RWPE1 (cell line): ENCODE data around the gene DNAJC17.

Experiments
- CTCF ChIA-PET: fragments of 350-600 bp; sonication (Branson Sonifier 250); formaldehyde crosslinking; extraction: SDS; loops from one replicate; lab custom pipeline; 2021; lab: Yijun Ruan, JAX
- POLR2A ChIA-PET: fragments of 400-600 bp; formaldehyde crosslinking; extraction: SDS; loops from one replicate; lab custom pipeline; 2020; ENCODE audit warnings: antibody characterized with exemption; ENCODE audit not compliant: low non-redundant PET; lab: Yijun Ruan, JAX
- DNase-seq: peaks from one replicate; pipeline ENCODE4 v3.0.0; 2012; ENCODE audit warnings: low spot score
- H3K27ac ChIP-seq: fragments of 450-650 bp; 2 replicates; pipeline ENCODE4 v1.5.1; 2017
- CTCF ChIP-seq: fragments of 450-650 bp; conservative IDR thresholded peaks from 2 replicates; pipeline ENCODE4 v1.5.1; 2017; ENCODE audit warnings: low read depth, mild to moderate bottlenecking

Gene DNAJC17

GRCh38 chr15:40743921-40744814 lies 63.1 kb downstream of the DNAJC17 start:
- ChIA-PET CTCF (interaction anchor here (0.6 to 1.1 kb wide), 10 partner anchors 18 to 197 kb away, joined by 3 to 8 read pairs (median 4); partner anchors contain the start of gene GCHFR), POLR2A (no interaction called here)
- peak overlapping the region; percentile 86 for H3K27ac ChIP-seq
- TF ChIP-seq CTCF = no peak
- DNase-seq = peak; percentile 83

GRCh38 chr15:40743485-40743901 lies 63.8 kb downstream of the DNAJC17 start:
- H3K27ac ChIP-seq = peak overlapping the region; percentile 86

GRCh38 chr15:40739854-40740253 lies 67.4 kb downstream of the DNAJC17 start:
- no peak for DNase-seq
- CTCF ChIA-PET = interaction anchor here (0.7 to 0.8 kb wide), 4 partner anchors 9 to 476 kb away, joined by 3 read pairs; no protein-coding TSS in a partner anchor
- TF ChIP-seq CTCF = no peak
- peak overlapping the region; percentile 44 for H3K27ac ChIP-seq
- POLR2A ChIA-PET = no interaction called here

More at GRCh38 chr15:40743485-40743901, 63.8 kb downstream of the DNAJC17 start:
- ChIA-PET POLR2A (no interaction called here), CTCF (interaction anchor here (1.1 kb wide), 2 partner anchors 20 to 39 kb away, joined by 4 to 5 read pairs; partner anchors contain the start of gene GCHFR)
- DNase-seq = no peak
- no peak for TF ChIP-seq CTCF

- no peak overlapping the region for H3K27ac ChIP-seq
- ChIA-PET CTCF (interaction anchor here (0.7 to 0.8 kb wide), 3 partner anchors 8 to 477 kb away, joined by 3 read pairs; no protein-coding TSS in a partner anchor), POLR2A (interaction anchor here (0.7 kb wide), 1 partner anchor 26 kb away, joined by 3 read pairs; no protein-coding TSS in a partner anchor)
- no peak for DNase-seq
- TF ChIP-seq CTCF = no peak
Measured at GRCh38 chr15:40739047-40739446, 68.2 kb downstream of the DNAJC17 start.

- DNase-seq = no peak
- ChIA-PET CTCF (no interaction called here), POLR2A (no interaction called here)
- 0 out of 2 replicates have a peak overlapping the region, but pooled peaks have one; percentile 20 for H3K27ac ChIP-seq
- TF ChIP-seq CTCF = no peak
Measured at GRCh38 chr15:40737048-40737447, 70.2 kb downstream of the DNAJC17 start.

GRCh38 chr15:40736575-40736974 lies 70.7 kb downstream of the DNAJC17 start:
- no peak for DNase-seq
- CTCF ChIA-PET = no interaction called here
- H3K27ac ChIP-seq = 0 out of 2 replicates have a peak overlapping the region, but pooled peaks have one; percentile 20
- POLR2A ChIA-PET = no interaction called here
- TF ChIP-seq CTCF = no peak
